ENCODE data around the gene INPP5K.

- no peak for TF ChIP-seq CTCF (IDR thresholded peaks at IDR 0.05)
- TF ChIP-seq ZFX (IDR thresholded peaks at IDR 0.05; ENCODE audit: borderline replicate concordance): no peak
Measured at GRCh38 chr17:1522626-1523025, 6.2 kb upstream of the INPP5K start.
